Ramos (cell line): ENCODE data around the gene RFX8.
"Not testable (repeated sequence)": the region's sequence is repeated elsewhere in the genome, so short reads cannot be mapped to it uniquely, and the experiment has no call there.

Experiments
- in situ Hi-C: fragments of 300-500 bp; cut with MboI; formaldehyde crosslinking; loops from one replicate; pipeline ENCODE4 v1.14.3; 2022; ENCODE audit warnings: low sequenced_read_pairs; ENCODE audit not compliant: unreplicated experiment

The RFX8 gene

GRCh38 chr2:101492936-101493473 is 18.1 kb upstream of the RFX8 start:
- in situ Hi-C loops, result no loop called here

GRCh38 chr2:101486994-101487393 is 12.1 kb upstream of the RFX8 start:
- in situ Hi-C loops, result no loop called here

- in situ Hi-C loops, result no loop called here
These were observed 11.4 kb upstream of the RFX8 start for GRCh38 chr2:101486258-101486701.

- in situ Hi-C loops, result no loop called here
These were observed 10.9 kb upstream of the RFX8 start for GRCh38 chr2:101485856-101486255.

GRCh38 chr2:101480764-101481163 is 5.9 kb upstream of the RFX8 start:
- in situ Hi-C loops, result no loop called here

GRCh38 chr2:101479810-101480209 is 4.9 kb upstream of the RFX8 start:
- in situ Hi-C loops, result no loop called here

- in situ Hi-C loops, result no loop called here
These were observed 4.4 kb upstream of the RFX8 start for GRCh38 chr2:101479328-101479727.

GRCh38 chr2:101478181-101479001 is 3.5 kb upstream of the RFX8 start:
- in situ Hi-C loops, result no loop called here

- in situ Hi-C loops, result no loop called here
These were observed 2.6 kb upstream of the RFX8 start for GRCh38 chr2:101477556-101477955.

- in situ Hi-C loops, result no loop called here
These were observed 1.8 kb upstream of the RFX8 start for GRCh38 chr2:101476605-101477208.

- in situ Hi-C loops, result no loop called here
These were observed 806 bp downstream of the RFX8 start for GRCh38 chr2:101473911-101474701.

- in situ Hi-C loops, result no loop called here
These were observed 1.4 kb downstream of the RFX8 start for GRCh38 chr2:101473591-101473910.

- in situ Hi-C loops, result no loop called here
These were observed 5.0 kb downstream of the RFX8 start for GRCh38 chr2:101469863-101470262.

- in situ Hi-C loops, result no loop called here
These were observed 7.6 kb downstream of the RFX8 start for GRCh38 chr2:101467306-101467705.

GRCh38 chr2:101466426-101466825 is 8.5 kb downstream of the RFX8 start:
- in situ Hi-C loops, result no loop called here

- in situ Hi-C loops, result no loop called here
These were observed 10.1 kb downstream of the RFX8 start for GRCh38 chr2:101464841-101465240.

- in situ Hi-C loops, result no loop called here
These were observed 10.8 kb downstream of the RFX8 start for GRCh38 chr2:101463911-101464641.

- in situ Hi-C loops, result no loop called here
These were observed 11.5 kb downstream of the RFX8 start for GRCh38 chr2:101463421-101463820.

- in situ Hi-C loops, result no loop called here
These were observed 13.5 kb downstream of the RFX8 start for GRCh38 chr2:101461381-101461780.

GRCh38 chr2:101454408-101454807 is 20.5 kb downstream of the RFX8 start:
- in situ Hi-C loops, result not testable (repeated sequence)
